A673 (cell line): Measurements from ENCODE around the gene ZNF319.

ENCODE experiments used
- EZH2 ChIP-seq: fragments of 200-600 bp; sonication (generic); IDR thresholded peaks from 2 replicates; pipeline ENCODE4 v1.6.1; 2017; ENCODE audit warnings: borderline replicate concordance, low read depth, mild to moderate bottlenecking, mixed read lengths, antibody characterized with exemption, low read length; ENCODE audit not compliant: poor library complexity, severe bottlenecking
- TF ChIP-seq, protein P1 (sequence below): fragments of 300-800, 200-600 bp; sonication (generic); conservative IDR thresholded peaks from 2 replicates; pipeline ENCODE4 v1.5.1; 2017; ENCODE audit warnings: low read depth, mild to moderate bottlenecking, antibody characterized with exemption, low read length, moderate library complexity, mixed read lengths

DNA sequence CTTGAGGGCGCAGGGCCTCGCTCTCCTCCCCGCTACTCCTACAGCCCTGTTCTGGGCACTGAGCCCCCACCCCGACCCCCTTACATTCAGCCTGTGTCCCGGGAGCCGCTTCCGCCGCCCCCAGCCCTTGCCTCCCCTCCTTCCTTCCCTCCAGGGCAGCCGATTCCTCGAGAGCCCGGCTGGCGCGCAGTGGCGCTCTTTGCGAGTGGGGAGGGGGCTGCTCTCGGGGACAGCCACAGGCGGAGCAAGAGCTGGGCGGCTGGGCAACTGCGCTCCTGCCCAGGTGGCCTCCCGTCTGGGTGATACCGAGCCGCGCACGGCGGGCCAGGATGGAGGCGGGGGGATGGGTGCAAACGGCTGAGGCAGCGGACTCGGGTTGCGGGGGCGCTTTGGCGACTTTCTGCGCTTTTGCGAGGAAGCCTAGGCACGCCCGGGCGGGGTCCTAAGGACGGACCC, 26.3 kb upstream of the ZNF319 start:
- TF ChIP-seq, protein P1, sequence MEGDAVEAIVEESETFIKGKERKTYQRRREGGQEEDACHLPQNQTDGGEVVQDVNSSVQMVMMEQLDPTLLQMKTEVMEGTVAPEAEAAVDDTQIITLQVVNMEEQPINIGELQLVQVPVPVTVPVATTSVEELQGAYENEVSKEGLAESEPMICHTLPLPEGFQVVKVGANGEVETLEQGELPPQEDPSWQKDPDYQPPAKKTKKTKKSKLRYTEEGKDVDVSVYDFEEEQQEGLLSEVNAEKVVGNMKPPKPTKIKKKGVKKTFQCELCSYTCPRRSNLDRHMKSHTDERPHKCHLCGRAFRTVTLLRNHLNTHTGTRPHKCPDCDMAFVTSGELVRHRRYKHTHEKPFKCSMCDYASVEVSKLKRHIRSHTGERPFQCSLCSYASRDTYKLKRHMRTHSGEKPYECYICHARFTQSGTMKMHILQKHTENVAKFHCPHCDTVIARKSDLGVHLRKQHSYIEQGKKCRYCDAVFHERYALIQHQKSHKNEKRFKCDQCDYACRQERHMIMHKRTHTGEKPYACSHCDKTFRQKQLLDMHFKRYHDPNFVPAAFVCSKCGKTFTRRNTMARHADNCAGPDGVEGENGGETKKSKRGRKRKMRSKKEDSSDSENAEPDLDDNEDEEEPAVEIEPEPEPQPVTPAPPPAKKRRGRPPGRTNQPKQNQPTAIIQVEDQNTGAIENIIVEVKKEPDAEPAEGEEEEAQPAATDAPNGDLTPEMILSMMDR = no peak; the same call in 1 of the 2 replicates
- TF ChIP-seq EZH2 = no peak
